DND-41 (cell line): ENCODE data around the gene SLAMF1.

Source experiments
- ATAC-seq: fragments of 200-7000 bp; cut with Tn5 transposase; 3 replicates; pipeline ENCODE4 v1.9.1; 2021; ENCODE audit warnings: low read depth; ENCODE audit not compliant: insufficient read depth
- DNase-seq: peaks from one replicate; pipeline ENCODE4 v3.0.0-alpha.2; 2020
- H2AFZ ChIP-seq: 2 replicates; pipeline ENCODE4 v1.6.0; 2012; ENCODE audit warnings: low read depth, low read length
- H3K27ac ChIP-seq: 2 replicates; pipeline ENCODE4 v1.5.1; 2012; ENCODE audit warnings: low read length, inconsistent platforms
- H3K27me3 ChIP-seq: fragments of 200-600 bp; sonication (generic); 2 replicates; pipeline ENCODE4 v1.6.0; 2012; ENCODE audit warnings: low read length, mild to moderate bottlenecking, inconsistent platforms; ENCODE audit not compliant: insufficient read depth, poor library complexity
- H3K36me3 ChIP-seq: 2 replicates; pipeline ENCODE4 v1.5.1; 2012; ENCODE audit warnings: low read length, inconsistent platforms; ENCODE audit not compliant: insufficient read depth
- H3K4me1 ChIP-seq: 2 replicates; pipeline ENCODE4 v1.5.1; 2012; ENCODE audit warnings: mild to moderate bottlenecking, low read length; ENCODE audit not compliant: insufficient read depth
- H3K4me2 ChIP-seq: 2 replicates; pipeline ENCODE4 v1.6.0; 2012; ENCODE audit warnings: mild to moderate bottlenecking, moderate library complexity, low read length, inconsistent platforms; ENCODE audit not compliant: insufficient read depth
- H3K4me3 ChIP-seq, 2 experiments: fragments of 200-600 bp in 1 of 2; shearing (Covaris generic) in 1 of 2; 2 replicates each; pipeline ENCODE4 v1.5.1; 2012 to 2016; ENCODE audit warnings: inconsistent platforms in 2 of 2, low read length in 2 of 2, mild to moderate bottlenecking in 2 of 2, low read depth in 1 of 2, moderate library complexity in 1 of 2
- H3K79me2 ChIP-seq: 2 replicates; pipeline ENCODE4 v1.6.0; 2012; ENCODE audit warnings: low read length, inconsistent platforms; ENCODE audit not compliant: insufficient read depth
- H3K9ac ChIP-seq: 2 replicates; pipeline ENCODE4 v1.6.0; 2012; ENCODE audit warnings: low read depth, mild to moderate bottlenecking, inconsistent platforms, low read length, moderate library complexity
- H3K9me3 ChIP-seq: 2 replicates; pipeline ENCODE4 v1.5.1; 2012; ENCODE audit warnings: low read length, moderate library complexity, mild to moderate bottlenecking, inconsistent platforms; ENCODE audit not compliant: insufficient read depth, severe bottlenecking
- H4K20me1 ChIP-seq: 2 replicates; pipeline ENCODE4 v1.6.0; 2012; ENCODE audit warnings: low read length; ENCODE audit not compliant: insufficient read depth
- CTCF ChIP-seq: IDR thresholded peaks from 2 replicates; pipeline ENCODE4 v1.5.1; 2012; ENCODE audit warnings: borderline replicate concordance, low read length, moderate library complexity, mild to moderate bottlenecking; ENCODE audit not compliant: poor library complexity, severe bottlenecking; ENCODE audit errors: extremely low read depth
- EZH2 ChIP-seq: IDR thresholded peaks from 3 replicates; pipeline ENCODE4 v1.6.1; 2012; ENCODE audit warnings: borderline replicate concordance, low read depth, mild to moderate bottlenecking, moderate library complexity, low read length, inconsistent platforms; ENCODE audit not compliant: severe bottlenecking

SLAMF1 gene

GRCh38 chr1:160669276-160669675 lies 22.4 kb upstream of the SLAMF1 start:
- Histone ChIP-seq H3K9ac (no peak overlapping the region), H3K27ac (no peak overlapping the region), H3K79me2 (no peaks in the 10 kb centered on the region), H3K4me2 (no peak overlapping the region), H4K20me1 (no peaks in the 10 kb centered on the region), H3K9me3 (peaks cover 11% of the 10 kb centered on the region), H3K4me1 (peaks cover 45% of the 10 kb centered on the region), H3K27me3 (no peaks in the 10 kb centered on the region), H3K36me3 (no peaks in the 10 kb centered on the region), H2AFZ (no peak overlapping the region), H3K4me3 (no peak overlapping the region)
- TF ChIP-seq EZH2 = no peak
- TF ChIP-seq CTCF = no peak
- ATAC-seq (no peak), DNase-seq (no peak)

- TF ChIP-seq EZH2 = no peak
- no peak for TF ChIP-seq CTCF
- Histone ChIP-seq H2AFZ (no peak overlapping the region), H3K79me2 (no peaks in the 10 kb centered on the region), H4K20me1 (no peaks in the 10 kb centered on the region), H3K4me3 (no peak overlapping the region), H3K4me1 (peaks cover 40% of the 10 kb centered on the region), H3K27me3 (no peaks in the 10 kb centered on the region), H3K9ac (no peak overlapping the region), H3K9me3 (peaks cover 11% of the 10 kb centered on the region), H3K4me2 (no peak overlapping the region), H3K27ac (no peak overlapping the region), H3K36me3 (no peaks in the 10 kb centered on the region)
- DNase-seq = no peak
- no peak for ATAC-seq
These were observed 21.1 kb upstream of the SLAMF1 start for GRCh38 chr1:160667896-160668295.

GRCh38 chr1:160666079-160666442 lies 19.2 kb upstream of the SLAMF1 start:
- peak; percentile 69 for ATAC-seq
- peak overlapping the region; percentile 69 for H3K27ac ChIP-seq
- H2AFZ ChIP-seq = peak overlapping the region; percentile 62; the same call in 1 of the 2 replicates

More at GRCh38 chr1:160666079-160666442, 19.2 kb upstream of the SLAMF1 start:
- peak; percentile 27 for DNase-seq
- Histone ChIP-seq H3K36me3 (no peaks in the 10 kb centered on the region), H3K9me3 (peaks cover 11% of the 10 kb centered on the region), H3K9ac (no peak overlapping the region; the same call in 1 of the 2 replicates), H3K4me1 (peaks cover 39% of the 10 kb centered on the region), H3K27me3 (no peaks in the 10 kb centered on the region), H3K4me2 (peak overlapping the region; percentile 29; the same call in 1 of the 2 replicates), H4K20me1 (no peaks in the 10 kb centered on the region), H3K4me3 (no peak overlapping the region), H3K79me2 (no peaks in the 10 kb centered on the region)
- no peak for TF ChIP-seq EZH2
- no peak for TF ChIP-seq CTCF
